Measurements from ENCODE around the gene HDAC9. TPM values are rescaled to one million over a fixed set of nuclear protein-coding genes. Genes with fewer than 3 reads are reported as not detected.

Gene HDAC9
- polyA plus RNA-seq, 3 donors, result 41.7 to 51.2 (median 44.2) TPM

DNA sequence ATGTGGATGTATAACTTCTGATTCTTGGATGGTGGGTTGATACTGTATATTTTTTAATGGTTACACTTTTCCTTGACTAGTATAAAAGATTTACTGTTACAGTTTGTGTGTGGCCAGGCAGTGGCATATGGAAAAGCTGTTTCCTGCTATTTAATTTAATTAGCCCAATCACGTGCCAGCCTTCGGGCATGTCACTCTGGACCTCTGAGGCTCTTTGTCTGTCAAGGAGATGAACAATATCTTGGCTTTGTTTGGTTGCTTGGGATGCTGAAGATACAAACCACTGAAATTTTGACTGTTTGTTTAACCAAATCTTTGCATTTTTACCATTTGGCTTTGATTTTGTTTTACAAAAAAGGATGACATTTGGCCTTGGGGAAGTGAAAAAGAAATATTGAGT, 185.0 kb downstream of the HDAC9 start:
- Histone ChIP-seq H3K4me2 (replicated peaks; ENCODE audit: extremely low read depth, low read length, poor library complexity, severe bottlenecking) (no peak overlapping the region), H2AFZ (ENCODE audit: insufficient read depth, low read depth, low read length, poor library complexity, severe bottlenecking) (no peak overlapping the region), H3K36me3 (replicated peaks in 1 of 2; ENCODE audit: control insufficient read depth in 1 of 2, insufficient read depth in 2 of 2, low read length in 2 of 2) (peaks cover 4 to 8% of the 10 kb centered on the region in 2 donors), H3K9ac (ENCODE audit: insufficient read depth, low read length, poor library complexity, severe bottlenecking) (no peak overlapping the region), H3K27me3 (ENCODE audit: control insufficient read depth in 2 of 2, insufficient read depth in 2 of 2, low read length in 2 of 2) (no peaks in the 10 kb centered on the region), H3K4me1 (ENCODE audit: control insufficient read depth in 1 of 2, insufficient read depth in 2 of 2, low read length in 2 of 2) (peaks cover 0 to 7% of the 10 kb centered on the region in 2 donors), H3K27ac (ENCODE audit: low read depth in 1 of 2, low read length in 2 of 2) (no peak overlapping the region), H3K4me3 (replicated peaks in 1 of 3; ENCODE audit: low read depth in 2 of 3, low read length in 3 of 3) (no peak overlapping the region), H4K20me1 (ENCODE audit: insufficient read depth, low read length) (no peaks in the 10 kb centered on the region), H3K79me2 (ENCODE audit: insufficient read depth, low read length) (no peaks in the 10 kb centered on the region), H3K9me3 (replicated peaks in 1 of 2; ENCODE audit: control insufficient read depth in 1 of 2, insufficient read depth in 1 of 2, low read length in 2 of 2) (no peaks in the 10 kb centered on the region)
- intact Hi-C loops (cut with micrococcal nuclease), result no loop called here
- no peak overlapping the region for H3K4me3 Mint-ChIP-seq
- no peaks in the 10 kb centered on the region for H3K27me3 Mint-ChIP-seq (ENCODE audit: low read depth in 3 of 3)
- no peaks in the 10 kb centered on the region for H3K9me3 Mint-ChIP-seq
- peaks cover 25 to 40% of the 10 kb centered on the region in 2 donors for H3K36me3 Mint-ChIP-seq
- TF ChIP-seq, protein P1, sequence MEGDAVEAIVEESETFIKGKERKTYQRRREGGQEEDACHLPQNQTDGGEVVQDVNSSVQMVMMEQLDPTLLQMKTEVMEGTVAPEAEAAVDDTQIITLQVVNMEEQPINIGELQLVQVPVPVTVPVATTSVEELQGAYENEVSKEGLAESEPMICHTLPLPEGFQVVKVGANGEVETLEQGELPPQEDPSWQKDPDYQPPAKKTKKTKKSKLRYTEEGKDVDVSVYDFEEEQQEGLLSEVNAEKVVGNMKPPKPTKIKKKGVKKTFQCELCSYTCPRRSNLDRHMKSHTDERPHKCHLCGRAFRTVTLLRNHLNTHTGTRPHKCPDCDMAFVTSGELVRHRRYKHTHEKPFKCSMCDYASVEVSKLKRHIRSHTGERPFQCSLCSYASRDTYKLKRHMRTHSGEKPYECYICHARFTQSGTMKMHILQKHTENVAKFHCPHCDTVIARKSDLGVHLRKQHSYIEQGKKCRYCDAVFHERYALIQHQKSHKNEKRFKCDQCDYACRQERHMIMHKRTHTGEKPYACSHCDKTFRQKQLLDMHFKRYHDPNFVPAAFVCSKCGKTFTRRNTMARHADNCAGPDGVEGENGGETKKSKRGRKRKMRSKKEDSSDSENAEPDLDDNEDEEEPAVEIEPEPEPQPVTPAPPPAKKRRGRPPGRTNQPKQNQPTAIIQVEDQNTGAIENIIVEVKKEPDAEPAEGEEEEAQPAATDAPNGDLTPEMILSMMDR (IDR thresholded peaks at IDR 0.05), result no peak
- H3K4me1 Mint-ChIP-seq, result peaks cover 13% of the 10 kb centered on the region
- peak overlapping the region in 1 of 7 donors; percentile 52 for H3K27ac Mint-ChIP-seq
- DNase-seq, result no peak
- 100% methylated on average over 2 of the region's 2 CpGs for WGBS (ENCODE audit: insufficient coverage)

DNA sequence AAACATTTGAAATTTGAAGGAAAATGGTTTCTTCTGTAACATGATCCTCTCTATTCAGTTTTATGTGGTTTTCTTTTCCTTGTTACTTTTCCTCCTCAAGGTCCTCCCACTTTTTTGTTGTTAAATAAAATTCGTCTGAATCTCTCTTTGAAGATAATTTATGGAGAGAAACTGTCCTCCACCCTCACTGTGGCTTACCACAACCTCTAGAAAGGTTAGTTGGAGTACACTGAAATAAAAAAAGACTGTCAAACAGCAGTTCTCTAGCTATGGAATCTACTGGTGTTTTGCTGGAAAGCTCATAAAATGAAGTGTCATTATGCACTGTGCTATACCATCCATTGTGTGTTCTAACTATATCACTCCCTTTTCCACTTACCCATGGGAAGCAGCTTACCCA, 189.4 kb downstream of the HDAC9 start:
- H3K36me3 ChIP-seq (replicated peaks in 1 of 2; ENCODE audit: control insufficient read depth in 1 of 2, insufficient read depth in 2 of 2, low read length in 2 of 2), result peaks cover 0 to 2% of the 10 kb centered on the region in 2 donors
- H3K79me2 ChIP-seq (ENCODE audit: insufficient read depth, low read length), result no peaks in the 10 kb centered on the region
- H2AFZ ChIP-seq (ENCODE audit: insufficient read depth, low read depth, low read length, poor library complexity, severe bottlenecking), result no peak overlapping the region
- Mint-ChIP-seq H3K36me3 (peaks cover 9 to 15% of the 10 kb centered on the region in 2 donors), H3K9me3 (no peaks in the 10 kb centered on the region), H3K4me3 (no peak overlapping the region), H3K27ac (no peak overlapping the region), H3K27me3 (ENCODE audit: low read depth in 3 of 3) (no peaks in the 10 kb centered on the region), H3K4me1 (peaks cover 13% of the 10 kb centered on the region)
- no peaks in the 10 kb centered on the region for H4K20me1 ChIP-seq (ENCODE audit: insufficient read depth, low read length)
- peaks cover 0 to 7% of the 10 kb centered on the region in 2 donors for H3K4me1 ChIP-seq (ENCODE audit: control insufficient read depth in 1 of 2, insufficient read depth in 2 of 2, low read length in 2 of 2)
- no peaks in the 10 kb centered on the region for H3K27me3 ChIP-seq (ENCODE audit: control insufficient read depth in 2 of 2, insufficient read depth in 2 of 2, low read length in 2 of 2)
- no peaks in the 10 kb centered on the region for H3K9me3 ChIP-seq (replicated peaks in 1 of 2; ENCODE audit: control insufficient read depth in 1 of 2, insufficient read depth in 1 of 2, low read length in 2 of 2)
- TF ChIP-seq, protein P1 (IDR thresholded peaks at IDR 0.05), result no peak
- intact Hi-C loops (cut with micrococcal nuclease), result no loop called here
- DNase-seq, result no peak
- no peak overlapping the region for H3K27ac ChIP-seq (ENCODE audit: low read depth in 1 of 2, low read length in 2 of 2)
- WGBS (ENCODE audit: insufficient coverage), result no CpG with 5 or more reads among the region's 1 CpG
- H3K4me2 ChIP-seq (replicated peaks; ENCODE audit: extremely low read depth, low read length, poor library complexity, severe bottlenecking), result no peak overlapping the region
- no peak overlapping the region for H3K4me3 ChIP-seq (replicated peaks in 1 of 3; ENCODE audit: low read depth in 2 of 3, low read length in 3 of 3)
- H3K9ac ChIP-seq (ENCODE audit: insufficient read depth, low read length, poor library complexity, severe bottlenecking), result no peak overlapping the region
